Panc1 (cell line): ENCODE measurements around the gene TAS2R39. TPM values are rescaled to one million over a fixed set of nuclear protein-coding genes. Genes with fewer than 3 reads are reported as not detected.

ENCODE experiments used
- ATAC-seq: fragments of 200-7000 bp; cut with Tn5 transposase; 2 replicates; pipeline ENCODE4 v1.9.1; 2020; ENCODE audit warnings: mild to moderate bottlenecking, moderate library complexity
- BruUV-seq: library from RNA; stranded (reverse); fragments of 400-500 nt; replicated peaks from 2 replicates; lab custom pipeline; 2021; lab: Mats Ljungman, UMichigan
- CTCF ChIA-PET: fragments of 300-600 bp; sonication (Branson Sonifier 250); formaldehyde crosslinking; loops from one replicate; lab custom pipeline; 2022; ENCODE audit warnings: antibody characterized with exemption; lab: Charles Lee
- POLR2A ChIA-PET: fragments of 300-600 bp; sonication (Branson Sonifier 250); formaldehyde crosslinking; loops from one replicate; lab custom pipeline; 2022; ENCODE audit warnings: antibody characterized with exemption; lab: Charles Lee
- DNase-seq: peaks from one replicate; pipeline ENCODE4 v3.0.0-alpha.2; 2010; ENCODE audit warnings: low read depth, low spot score
- H3K27ac ChIP-seq: 2 replicates; pipeline ENCODE4 v1.5.1; 2011; ENCODE audit warnings: mild to moderate bottlenecking, low read length, inconsistent platforms
- H3K27me3 ChIP-seq: fragments of 200-500 bp; sonication (Bioruptor generic); 2 replicates; pipeline ENCODE4 v1.6.0; 2014; ENCODE audit warnings: low read length, inconsistent platforms; ENCODE audit not compliant: control insufficient read depth, insufficient read depth
- H3K36me3 ChIP-seq: fragments of 200-500 bp; sonication (Bioruptor generic); 2 replicates; pipeline ENCODE4 v1.5.1; 2014; ENCODE audit warnings: inconsistent platforms, mild to moderate bottlenecking, low read length, moderate library complexity; ENCODE audit not compliant: control insufficient read depth, insufficient read depth
- H3K4me1 ChIP-seq: 2 replicates; pipeline ENCODE4 v1.5.1; 2011; ENCODE audit warnings: inconsistent platforms, mild to moderate bottlenecking, low read length, moderate library complexity; ENCODE audit not compliant: control insufficient read depth, insufficient read depth
- H3K4me3 ChIP-seq, 2 experiments: 2 replicates each; pipeline ENCODE4 v1.5.1; 2011 to 2012; ENCODE audit warnings: low read depth in 2 of 2, low read length in 2 of 2, mild to moderate bottlenecking in 2 of 2, inconsistent platforms in 1 of 2, moderate library complexity in 1 of 2
- H3K9me3 ChIP-seq: fragments of 200-500 bp; sonication (Bioruptor generic); 2 replicates; pipeline ENCODE4 v1.5.1; 2014; ENCODE audit warnings: low read depth, mild to moderate bottlenecking, inconsistent platforms, low read length, moderate library complexity; ENCODE audit not compliant: control insufficient read depth, insufficient read depth
- CTCF ChIP-seq: fragments of 450-650 bp; IDR thresholded peaks from 2 replicates; pipeline ENCODE4 v1.5.1; 2017; ENCODE audit warnings: mild to moderate bottlenecking
- POLR2AphosphoS5 ChIP-seq: IDR thresholded peaks from 2 replicates; pipeline ENCODE4 v1.6.1; 2012; ENCODE audit warnings: mild to moderate bottlenecking, low read depth, low read length, moderate library complexity
- REST ChIP-seq, 2 experiments: IDR thresholded peaks; 2 replicates each; pipeline ENCODE4 v1.6.1; 2011 to 2012; ENCODE audit warnings: low read depth in 2 of 2, control low read depth in 1 of 2, low read length in 1 of 2, mild to moderate bottlenecking in 1 of 2, moderate library complexity in 1 of 2; ENCODE audit not compliant: insufficient read depth in 1 of 2
- SIN3A ChIP-seq: IDR thresholded peaks from 2 replicates; pipeline ENCODE4 v1.6.1; 2012; ENCODE audit warnings: low read depth, mild to moderate bottlenecking, low read length, moderate library complexity, borderline replicate concordance; ENCODE audit not compliant: insufficient read depth
- TCF7L2 ChIP-seq: IDR thresholded peaks from 2 replicates; pipeline ENCODE4 v1.6.1; 2011; ENCODE audit warnings: mild to moderate bottlenecking, low read depth, low read length, inconsistent platforms
- in situ Hi-C: cut with HindIII; loops from 2 replicates; pipeline ENCODE4 v1.10.0; 2016; ENCODE audit warnings: low sequenced_read_pairs, low pct_unique_long_range_greater_than_20kb
- intact Hi-C: fragments of 100-400 bp; cut with micrococcal nuclease; formaldehyde crosslinking; loops from one replicate; pipeline ENCODE4 v1.10.0; 2022; ENCODE audit not compliant: unreplicated experiment
- total RNA-seq: library from RNA; stranded (reverse); gene quantifications from one replicate; pipeline ENCODE4 v1.2.1, GENCODE V29; 2021; ENCODE audit not compliant: unreplicated experiment

The TAS2R39 gene
- total RNA-seq, 1 experiment from 2014 or later, result not detected

- no TSS peak for BruUV-seq
- ChIA-PET POLR2A (no interaction called here), CTCF (no interaction called here)
- no peaks in the 10 kb centered on the region for H3K9me3 ChIP-seq
- no peaks in the 10 kb centered on the region for H3K36me3 ChIP-seq
- intact Hi-C loops, result no loop called here
- H3K4me3 ChIP-seq, result no peak overlapping the region
- in situ Hi-C loops, result no loop called here
- TF ChIP-seq SIN3A (no peak), TCF7L2 (no peak), POLR2AphosphoS5 (no peak), REST (IDR thresholded peaks at IDR 0.05; ENCODE audit: insufficient read depth in 1 of 2, low read depth in 2 of 2, low read length in 1 of 2) (no peak), CTCF (no peak)
- no peak overlapping the region for H3K27ac ChIP-seq
- DNase-seq, result no peak
- H3K27me3 ChIP-seq, result no peaks in the 10 kb centered on the region
- ATAC-seq, result no peak
- no peaks in the 10 kb centered on the region for H3K4me1 ChIP-seq
These were observed 15.8 kb downstream of the TAS2R39 start for GRCh38 chr7:143199040-143199439.

- intact Hi-C loops (no loop called here), in situ Hi-C loops (loop anchor here (25.0 kb wide), 1 partner anchor 190 kb away; no protein-coding TSS in a partner anchor)
- Histone ChIP-seq H3K9me3 (no peaks in the 10 kb centered on the region), H3K27me3 (no peaks in the 10 kb centered on the region), H3K27ac (no peak overlapping the region), H3K4me1 (no peaks in the 10 kb centered on the region), H3K4me3 (no peak overlapping the region), H3K36me3 (no peaks in the 10 kb centered on the region)
- TF ChIP-seq POLR2AphosphoS5 (no peak), REST (IDR thresholded peaks at IDR 0.05; ENCODE audit: insufficient read depth in 1 of 2, low read depth in 2 of 2, low read length in 1 of 2) (no peak), SIN3A (no peak), CTCF (no peak), TCF7L2 (no peak)
- ATAC-seq (no peak), DNase-seq (no peak)
- CTCF ChIA-PET, result no interaction called here
- BruUV-seq, result no TSS peak
- POLR2A ChIA-PET, result no interaction called here
These were observed 18.9 kb downstream of the TAS2R39 start for GRCh38 chr7:143202161-143202560.
